Lower lobe of right lung (tissue), 2 donors: ENCODE results near the gene IQCH. TPM values are rescaled to one million over a fixed set of nuclear protein-coding genes. Genes with fewer than 3 reads are reported as not detected.

Experiments
- ATAC-seq, 2 donors: fragments of 200-7000 bp; cut with Tn5 transposase; one replicate each; pipeline ENCODE4 v1.9.1; 2020 to 2022; ENCODE audit warnings: mild to moderate bottlenecking in 2 of 2, moderate library complexity in 2 of 2
- DNase-seq: peaks from one replicate; pipeline ENCODE4 v3.0.0-alpha.2; 2020
- H3K27ac ChIP-seq: fragments of 200-600 bp; one replicate; pipeline ENCODE4 v1.8.0; 2022
- H3K27me3 ChIP-seq: fragments of 200-600 bp; one replicate; pipeline ENCODE4 v1.8.0; 2022; ENCODE audit warnings: low read depth
- H3K36me3 ChIP-seq: fragments of 200-600 bp; one replicate; pipeline ENCODE4 v1.8.0; 2022; ENCODE audit warnings: mild to moderate bottlenecking
- H3K4me1 ChIP-seq: fragments of 200-600 bp; one replicate; pipeline ENCODE4 v1.8.0; 2022
- H3K4me3 ChIP-seq: fragments of 200-600 bp; one replicate; pipeline ENCODE4 v1.8.0; 2022; ENCODE audit warnings: mild to moderate bottlenecking
- H3K9me3 ChIP-seq: fragments of 200-600 bp; one replicate; pipeline ENCODE4 v1.8.0; 2022
- intact Hi-C: fragments of 100-400 bp; cut with DNase I; formaldehyde crosslinking; loops from one replicate; pipeline ENCODE4 v1.11.0; 2022
- total RNA-seq: library from RNA; stranded (reverse); fragmentation: NEBNext Ultra II Directional; extraction: Animal tissue kit (Norgen Biotek cat#: 25700); gene quantifications from one replicate; pipeline ENCODE4 v1.2.1, GENCODE V29; 2021
- TF ChIP-seq, protein P1 (sequence below): fragments of 200-600 bp; IDR thresholded peaks from one replicate; pipeline ENCODE4 v1.8.0; 2022; ENCODE audit warnings: antibody characterized with exemption, mild to moderate bottlenecking
- donor health status: DM: no; HTN: yes; CAD: no; lungs with severe emphysema.

IQCH gene
- total RNA-seq, 1 donor from 2014 or later, result 2.3 TPM

DNA sequence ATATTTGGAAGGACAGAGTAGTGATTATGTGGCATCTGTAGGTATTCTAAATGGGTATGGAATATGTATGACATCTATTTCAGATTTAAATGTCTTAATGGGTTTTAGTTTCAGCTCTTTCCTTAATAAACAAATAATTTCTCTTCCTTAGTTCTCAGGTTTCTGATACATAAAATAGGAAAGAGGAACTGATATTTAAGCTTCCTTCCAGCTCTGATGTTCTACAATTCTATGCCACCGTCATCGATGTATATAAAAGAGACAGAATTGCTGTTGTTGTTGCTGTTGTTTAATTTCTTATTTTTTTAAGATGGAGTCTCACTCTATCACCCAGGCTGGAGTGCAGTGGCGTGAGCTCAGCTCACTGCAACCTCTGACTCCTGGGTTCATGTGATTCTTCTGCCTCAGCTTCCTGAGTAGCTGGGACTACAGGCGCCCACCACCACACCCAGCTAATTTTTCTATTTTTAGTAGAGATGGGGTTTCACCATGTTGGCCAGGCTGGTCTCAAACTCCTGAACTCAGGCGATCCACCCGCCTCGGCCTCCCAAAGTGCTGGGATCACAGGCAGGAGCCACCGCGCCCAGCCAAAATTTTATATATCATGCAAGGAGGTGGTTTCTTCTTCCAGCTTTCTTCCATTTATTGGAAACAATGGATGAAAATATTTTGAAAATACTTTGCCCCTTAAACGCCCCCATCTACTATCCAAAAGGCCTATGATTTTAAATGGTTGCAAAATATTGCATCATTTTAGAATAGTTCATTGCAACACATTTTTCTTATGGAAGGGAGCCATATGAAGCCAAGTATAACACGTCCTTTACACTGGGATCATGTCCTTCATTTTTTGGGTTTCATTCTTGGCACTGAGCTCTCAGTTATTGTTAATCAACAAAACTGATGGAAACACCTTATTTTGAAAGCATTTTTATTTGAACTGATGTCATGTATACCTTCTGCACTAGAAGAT lies 252.5 kb downstream of the IQCH start:
- TF ChIP-seq, protein P1, sequence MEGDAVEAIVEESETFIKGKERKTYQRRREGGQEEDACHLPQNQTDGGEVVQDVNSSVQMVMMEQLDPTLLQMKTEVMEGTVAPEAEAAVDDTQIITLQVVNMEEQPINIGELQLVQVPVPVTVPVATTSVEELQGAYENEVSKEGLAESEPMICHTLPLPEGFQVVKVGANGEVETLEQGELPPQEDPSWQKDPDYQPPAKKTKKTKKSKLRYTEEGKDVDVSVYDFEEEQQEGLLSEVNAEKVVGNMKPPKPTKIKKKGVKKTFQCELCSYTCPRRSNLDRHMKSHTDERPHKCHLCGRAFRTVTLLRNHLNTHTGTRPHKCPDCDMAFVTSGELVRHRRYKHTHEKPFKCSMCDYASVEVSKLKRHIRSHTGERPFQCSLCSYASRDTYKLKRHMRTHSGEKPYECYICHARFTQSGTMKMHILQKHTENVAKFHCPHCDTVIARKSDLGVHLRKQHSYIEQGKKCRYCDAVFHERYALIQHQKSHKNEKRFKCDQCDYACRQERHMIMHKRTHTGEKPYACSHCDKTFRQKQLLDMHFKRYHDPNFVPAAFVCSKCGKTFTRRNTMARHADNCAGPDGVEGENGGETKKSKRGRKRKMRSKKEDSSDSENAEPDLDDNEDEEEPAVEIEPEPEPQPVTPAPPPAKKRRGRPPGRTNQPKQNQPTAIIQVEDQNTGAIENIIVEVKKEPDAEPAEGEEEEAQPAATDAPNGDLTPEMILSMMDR, result no peak
- Histone ChIP-seq H3K27me3 (no peaks in the 10 kb centered on the region), H3K4me1 (peaks cover 7% of the 10 kb centered on the region), H3K27ac (no peak overlapping the region), H3K4me3 (no peak overlapping the region), H3K9me3 (no peaks in the 10 kb centered on the region), H3K36me3 (peaks cover 1% of the 10 kb centered on the region)
- DNase-seq (no peak), ATAC-seq (no peak)
- intact Hi-C loops, result no loop called here

DNA sequence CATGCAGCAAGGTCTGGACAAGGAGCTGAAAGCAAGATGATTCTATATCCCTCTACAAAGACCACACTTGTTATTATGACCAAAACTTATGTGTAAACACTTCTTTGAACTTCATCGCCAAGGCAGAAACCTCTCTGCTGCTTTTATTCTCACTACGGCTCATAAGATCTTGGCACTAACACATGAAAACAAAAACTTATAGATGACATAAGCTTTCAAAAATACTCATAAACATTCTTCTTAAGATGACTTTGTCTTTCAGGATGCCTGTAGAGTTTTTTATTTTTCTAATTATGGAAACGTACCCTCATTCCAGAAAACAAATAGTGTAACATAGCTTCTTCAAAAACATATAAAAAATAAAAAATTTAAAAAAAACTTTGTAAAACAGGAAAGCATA lies 253.8 kb downstream of the IQCH start:
- no peak overlapping the region for H3K4me3 ChIP-seq
- ATAC-seq (no peak), DNase-seq (no peak)
- H3K27ac ChIP-seq, result no peak overlapping the region
- H3K27me3 ChIP-seq, result no peaks in the 10 kb centered on the region
- H3K9me3 ChIP-seq, result no peaks in the 10 kb centered on the region
- TF ChIP-seq, protein P1, result no peak
- peaks cover 15% of the 10 kb centered on the region for H3K36me3 ChIP-seq
- peaks cover 4% of the 10 kb centered on the region for H3K4me1 ChIP-seq
- intact Hi-C loops, result no loop called here

DNA sequence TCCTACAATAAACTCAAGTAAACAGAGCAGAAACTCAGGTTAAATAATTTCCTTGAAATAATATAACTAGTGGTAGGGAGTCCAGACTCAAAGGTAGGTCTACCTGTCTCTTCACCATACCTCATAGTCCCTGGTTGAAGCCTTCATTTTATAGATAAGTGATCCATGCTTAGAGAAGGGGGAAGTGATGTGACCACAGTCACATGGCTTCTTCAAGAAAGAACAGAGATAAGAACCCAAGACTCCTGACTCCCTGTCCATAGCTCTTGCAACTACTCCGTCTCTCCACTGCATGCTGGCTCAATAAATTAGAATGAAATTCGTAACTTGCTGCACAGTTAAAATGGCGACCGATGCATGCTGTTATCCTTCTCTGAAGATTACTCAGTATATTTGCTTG lies 255.3 kb downstream of the IQCH start:
- DNase-seq (no peak), ATAC-seq (no peak)
- TF ChIP-seq, protein P1, result no peak
- Histone ChIP-seq H3K9me3 (no peaks in the 10 kb centered on the region), H3K4me3 (no peak overlapping the region), H3K4me1 (peaks cover 4% of the 10 kb centered on the region), H3K36me3 (peaks cover 28% of the 10 kb centered on the region), H3K27me3 (no peaks in the 10 kb centered on the region), H3K27ac (no peak overlapping the region)
- intact Hi-C loops, result no loop called here

DNA sequence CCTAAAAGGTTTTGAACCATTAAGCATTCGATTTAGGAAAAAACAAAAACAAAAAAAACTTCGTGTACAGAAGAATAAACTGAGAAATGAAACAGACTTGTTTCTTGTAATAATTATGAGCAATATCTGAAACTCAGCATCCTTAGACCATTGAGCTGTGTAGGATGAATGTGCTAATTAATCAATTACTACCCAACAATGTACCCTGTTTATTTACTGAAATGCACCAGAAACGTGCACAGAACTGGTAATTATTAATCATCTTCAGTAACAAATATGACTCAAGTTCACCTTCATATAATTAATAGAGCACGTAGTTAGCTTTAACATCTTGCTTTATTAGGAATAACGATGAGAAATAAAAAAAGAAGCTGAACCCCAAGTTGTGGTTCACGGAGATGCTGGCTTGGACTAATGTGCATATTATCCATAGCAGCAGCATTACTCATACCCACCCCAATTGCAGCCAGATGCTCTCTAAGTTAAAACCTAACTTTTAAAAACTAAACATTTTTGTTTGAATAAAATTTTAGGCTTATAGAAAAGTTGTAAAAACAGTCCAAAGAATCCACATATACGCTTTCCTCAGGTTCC lies 256.1 kb downstream of the IQCH start:
- Histone ChIP-seq H3K36me3 (peaks cover 30% of the 10 kb centered on the region), H3K27me3 (no peaks in the 10 kb centered on the region), H3K9me3 (no peaks in the 10 kb centered on the region), H3K27ac (no peak overlapping the region), H3K4me3 (no peak overlapping the region), H3K4me1 (peaks cover 3% of the 10 kb centered on the region)
- intact Hi-C loops, result no loop called here
- ATAC-seq (no peak), DNase-seq (no peak)
- TF ChIP-seq, protein P1, result no peak

DNA sequence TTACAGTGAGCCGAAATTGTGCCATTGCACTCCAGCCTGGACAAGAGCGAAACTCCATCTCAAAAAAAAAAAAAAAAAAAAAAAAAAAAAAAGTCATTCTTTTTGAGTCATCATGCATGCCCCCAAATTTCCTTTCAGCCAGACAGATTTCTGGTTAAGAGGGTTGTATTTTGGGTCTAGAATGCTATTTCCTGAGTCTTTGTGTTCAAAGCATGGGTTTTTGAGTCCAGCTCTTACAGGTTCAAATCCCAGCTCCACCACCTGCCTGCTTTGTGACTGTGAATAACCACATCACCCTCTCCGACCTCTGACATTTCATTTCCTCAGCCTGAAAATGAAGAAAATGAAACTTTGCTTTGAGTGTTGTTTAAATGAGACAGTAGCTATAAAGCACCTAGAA lies 257.0 kb downstream of the IQCH start:
- TF ChIP-seq, protein P1, result no peak
- no peak overlapping the region for H3K27ac ChIP-seq
- ATAC-seq (no peak), DNase-seq (no peak)
- no peaks in the 10 kb centered on the region for H3K27me3 ChIP-seq
- H3K9me3 ChIP-seq, result no peaks in the 10 kb centered on the region
- H3K4me1 ChIP-seq, result no peaks in the 10 kb centered on the region
- no peak overlapping the region for H3K4me3 ChIP-seq
- intact Hi-C loops, result no loop called here
- H3K36me3 ChIP-seq, result peaks cover 30% of the 10 kb centered on the region
